ENCODE results near the gene ST13.

The ST13 gene

DNA sequence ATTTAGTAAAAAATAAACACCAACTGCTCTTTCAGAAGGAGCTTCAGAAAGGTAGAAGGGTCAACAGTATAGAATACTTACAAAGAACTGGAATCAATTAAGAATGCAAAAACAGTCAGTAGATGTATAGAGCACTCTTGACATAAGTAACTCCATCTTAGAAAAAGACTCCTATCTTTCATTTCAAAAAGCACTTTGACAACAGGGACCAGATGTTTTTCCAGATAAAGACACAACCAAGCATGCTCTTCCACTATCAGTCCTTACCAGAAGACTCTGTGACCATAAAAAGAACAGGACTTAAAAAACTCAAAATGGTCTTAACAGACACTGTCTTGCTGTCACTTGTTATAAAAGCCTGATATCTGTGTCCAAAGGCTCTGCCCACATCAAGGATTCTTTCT is 42.5 kb downstream of the ST13 start:
- Histone ChIP-seq H3K9ac (ENCODE audit: low read length) (no peak overlapping the region), H3K36me3 (ENCODE audit: control insufficient read depth, insufficient read depth, low read length) (0 out of 2 replicates have a peak, but pooled peaks cover 6% of the 10 kb centered on the region)

DNA sequence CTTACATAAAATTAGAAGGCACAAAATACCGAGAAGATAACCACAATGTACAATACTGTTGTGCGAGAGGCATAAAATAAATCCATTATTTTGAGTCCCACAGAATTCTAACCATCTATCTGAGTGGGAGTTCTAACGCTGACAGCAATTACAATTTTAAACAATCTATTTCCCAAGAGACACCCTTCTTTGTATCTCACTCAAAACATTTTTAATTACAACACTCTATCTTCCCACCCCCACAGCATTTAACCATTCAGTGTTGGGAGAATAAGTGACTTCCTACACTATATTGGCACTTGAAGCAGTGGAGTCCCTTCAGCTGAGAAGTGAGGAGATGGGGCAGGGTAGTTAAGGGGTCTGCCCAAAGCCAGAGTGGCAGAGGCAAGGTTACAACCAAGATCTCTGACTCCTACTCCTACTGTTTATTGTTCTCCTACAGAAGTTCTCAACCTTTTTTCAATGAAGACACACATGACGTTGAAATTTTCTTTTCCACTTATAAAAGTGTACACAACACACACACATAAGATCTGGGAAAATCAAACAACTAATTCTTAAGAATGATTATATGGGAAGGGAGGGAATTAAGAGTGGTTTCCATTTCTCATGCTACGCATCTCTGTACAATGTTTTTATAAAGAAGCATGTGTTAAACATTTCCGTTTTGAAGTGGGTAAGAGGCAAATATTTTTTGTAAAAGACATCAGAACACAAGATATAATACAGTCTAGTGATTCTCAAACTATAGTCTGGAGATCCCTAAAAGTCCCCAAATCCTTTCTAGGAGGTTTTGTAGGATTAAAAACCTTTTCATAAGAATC is 48.2 kb downstream of the ST13 start:
- Histone ChIP-seq H3K9me3 (ENCODE audit: control insufficient read depth, insufficient read depth, low read depth, low read length) (no peaks in the 10 kb centered on the region), H3K27me3 (ENCODE audit: control insufficient read depth, insufficient read depth, low read length) (no peaks in the 10 kb centered on the region), H3K4me3 (ENCODE audit: low read depth, low read length) (no peak overlapping the region), H3K4me1 (ENCODE audit: control insufficient read depth, insufficient read depth, low read length) (no peaks in the 10 kb centered on the region; the same call in 1 of the 2 replicates), H3K9ac (ENCODE audit: low read length) (no peak overlapping the region), H3K27ac (ENCODE audit: low read depth, low read length) (no peak overlapping the region), H3K36me3 (ENCODE audit: control insufficient read depth, insufficient read depth, low read length) (peaks cover 3% of the 10 kb centered on the region; the same call in 1 of the 2 replicates)

More for the DNA sequence above, 42.5 kb downstream of the ST13 start:
- H3K4me1 ChIP-seq (ENCODE audit: control insufficient read depth, insufficient read depth, low read length) = no peaks in the 10 kb centered on the region
- H3K27ac ChIP-seq (ENCODE audit: low read depth, low read length) = no peak overlapping the region
- H3K9me3 ChIP-seq (ENCODE audit: control insufficient read depth, insufficient read depth, low read depth, low read length) = no peaks in the 10 kb centered on the region
- no peak overlapping the region for H3K4me3 ChIP-seq (ENCODE audit: low read depth, low read length)
- no peaks in the 10 kb centered on the region for H3K27me3 ChIP-seq (ENCODE audit: control insufficient read depth, insufficient read depth, low read length)

GRCh38 chr22:40806711-40807110 is 49.7 kb downstream of the ST13 start:
- H3K4me1 ChIP-seq (ENCODE audit: control insufficient read depth, insufficient read depth, low read length) = no peaks in the 10 kb centered on the region; the same call in 1 of the 2 replicates
- no peak overlapping the region for H3K27ac ChIP-seq (ENCODE audit: low read depth, low read length)
- H3K4me3 ChIP-seq (ENCODE audit: low read depth, low read length) = no peak overlapping the region
- H3K9me3 ChIP-seq (ENCODE audit: control insufficient read depth, insufficient read depth, low read depth, low read length) = no peaks in the 10 kb centered on the region
- H3K36me3 ChIP-seq (ENCODE audit: control insufficient read depth, insufficient read depth, low read length) = no peaks in the 10 kb centered on the region; the same call in 1 of the 2 replicates
- no peak overlapping the region for H3K9ac ChIP-seq (ENCODE audit: low read length)
- H3K27me3 ChIP-seq (ENCODE audit: control insufficient read depth, insufficient read depth, low read length) = no peaks in the 10 kb centered on the region

DNA sequence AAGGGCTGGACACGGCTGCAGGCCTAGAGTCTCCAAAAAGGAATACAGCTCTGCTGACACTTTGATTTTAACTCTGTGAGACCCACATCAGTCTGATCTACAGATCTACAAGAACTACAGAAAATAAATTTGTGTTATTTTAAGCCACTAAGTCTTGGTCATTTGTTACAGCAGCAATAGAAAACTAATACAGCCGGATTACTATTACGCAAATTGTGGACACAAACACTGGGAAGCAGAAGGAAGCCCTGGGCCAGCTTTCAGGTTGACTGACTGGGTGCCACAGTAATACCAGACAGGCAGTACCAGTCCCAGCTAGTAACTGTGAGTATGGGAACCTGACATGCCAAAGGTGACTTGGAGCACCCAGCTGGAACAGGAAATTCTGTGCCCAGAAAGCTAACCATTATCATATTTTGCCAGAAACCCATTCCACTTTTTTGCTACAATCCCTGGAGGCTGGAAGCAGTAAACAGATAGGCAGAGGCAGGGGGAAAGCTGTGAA is 50.7 kb downstream of the ST13 start:
- Histone ChIP-seq H3K4me3 (ENCODE audit: low read depth, low read length) (no peak overlapping the region), H3K9ac (ENCODE audit: low read length) (no peak overlapping the region), H3K36me3 (ENCODE audit: control insufficient read depth, insufficient read depth, low read length) (no peaks in the 10 kb centered on the region; the same call in 1 of the 2 replicates), H3K27me3 (ENCODE audit: control insufficient read depth, insufficient read depth, low read length) (no peaks in the 10 kb centered on the region), H3K9me3 (ENCODE audit: control insufficient read depth, insufficient read depth, low read depth, low read length) (no peaks in the 10 kb centered on the region), H3K27ac (ENCODE audit: low read depth, low read length) (no peak overlapping the region), H3K4me1 (ENCODE audit: control insufficient read depth, insufficient read depth, low read length) (no peaks in the 10 kb centered on the region; the same call in 1 of the 2 replicates)

DNA sequence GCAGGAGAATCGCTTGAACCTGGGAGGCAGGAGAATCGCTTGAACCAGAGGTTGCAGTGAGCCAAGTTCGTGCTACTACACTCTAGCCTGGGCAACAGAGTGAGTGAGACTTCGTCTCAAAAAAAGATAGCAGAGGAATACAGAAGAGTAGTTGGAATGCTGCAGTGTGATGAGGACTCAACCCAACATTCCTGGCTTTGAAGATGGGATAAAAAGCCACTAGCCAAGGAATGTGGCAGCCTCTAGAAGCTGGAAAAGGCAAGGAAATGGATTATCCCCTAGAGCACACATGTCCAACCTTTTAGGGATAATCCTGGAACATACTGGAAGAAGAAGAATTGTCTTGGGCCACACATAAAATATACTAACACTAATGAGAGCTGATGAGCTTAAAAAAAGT is 51.2 kb downstream of the ST13 start:
- no peaks in the 10 kb centered on the region; the same call in 1 of the 2 replicates for H3K4me1 ChIP-seq (ENCODE audit: control insufficient read depth, insufficient read depth, low read length)
- no peak overlapping the region for H3K9ac ChIP-seq (ENCODE audit: low read length)
- no peaks in the 10 kb centered on the region; the same call in 1 of the 2 replicates for H3K36me3 ChIP-seq (ENCODE audit: control insufficient read depth, insufficient read depth, low read length)
- no peaks in the 10 kb centered on the region for H3K27me3 ChIP-seq (ENCODE audit: control insufficient read depth, insufficient read depth, low read length)
- H3K4me3 ChIP-seq (ENCODE audit: low read depth, low read length) = no peak overlapping the region
- no peaks in the 10 kb centered on the region for H3K9me3 ChIP-seq (ENCODE audit: control insufficient read depth, insufficient read depth, low read depth, low read length)
- H3K27ac ChIP-seq (ENCODE audit: low read depth, low read length) = no peak overlapping the region

GRCh38 chr22:40803321-40803720 is 53.1 kb downstream of the ST13 start:
- no peaks in the 10 kb centered on the region; the same call in 1 of the 2 replicates for H3K4me1 ChIP-seq (ENCODE audit: control insufficient read depth, insufficient read depth, low read length)
- H3K9me3 ChIP-seq (ENCODE audit: control insufficient read depth, insufficient read depth, low read depth, low read length) = no peaks in the 10 kb centered on the region
- no peaks in the 10 kb centered on the region; the same call in 1 of the 2 replicates for H3K36me3 ChIP-seq (ENCODE audit: control insufficient read depth, insufficient read depth, low read length)
- no peaks in the 10 kb centered on the region for H3K27me3 ChIP-seq (ENCODE audit: control insufficient read depth, insufficient read depth, low read length)
- H3K4me3 ChIP-seq (ENCODE audit: low read depth, low read length) = no peak overlapping the region
- H3K9ac ChIP-seq (ENCODE audit: low read length) = no peak overlapping the region
- H3K27ac ChIP-seq (ENCODE audit: low read depth, low read length) = no peak overlapping the region

GRCh38 chr22:40799008-40799407 is 57.4 kb downstream of the ST13 start:
- H3K27me3 ChIP-seq (ENCODE audit: control insufficient read depth, insufficient read depth, low read length) = no peaks in the 10 kb centered on the region
- H3K36me3 ChIP-seq (ENCODE audit: control insufficient read depth, insufficient read depth, low read length) = peaks cover 6% of the 10 kb centered on the region; the same call in 1 of the 2 replicates
- no peak overlapping the region for H3K27ac ChIP-seq (ENCODE audit: low read depth, low read length)
- H3K9me3 ChIP-seq (ENCODE audit: control insufficient read depth, insufficient read depth, low read depth, low read length) = no peaks in the 10 kb centered on the region
- no peak overlapping the region for H3K9ac ChIP-seq (ENCODE audit: low read length)
- no peaks in the 10 kb centered on the region for H3K4me1 ChIP-seq (ENCODE audit: control insufficient read depth, insufficient read depth, low read length)
- no peak overlapping the region for H3K4me3 ChIP-seq (ENCODE audit: low read depth, low read length)

GRCh38 chr22:40797427-40797826 is 59.0 kb downstream of the ST13 start:
- peaks cover 17% of the 10 kb centered on the region for H3K36me3 ChIP-seq (ENCODE audit: control insufficient read depth, insufficient read depth, low read length)

GRCh38 chr22:40792451-40792850 is 64.0 kb downstream of the ST13 start:
- H3K9ac ChIP-seq (ENCODE audit: low read length) = no peak overlapping the region
- H3K27ac ChIP-seq (ENCODE audit: low read depth, low read length) = no peak overlapping the region
- no peak overlapping the region for H3K4me3 ChIP-seq (ENCODE audit: low read depth, low read length)
- no peaks in the 10 kb centered on the region for H3K9me3 ChIP-seq (ENCODE audit: control insufficient read depth, insufficient read depth, low read depth, low read length)
- H3K36me3 ChIP-seq (ENCODE audit: control insufficient read depth, insufficient read depth, low read length) = peaks cover 39% of the 10 kb centered on the region
- H3K27me3 ChIP-seq (ENCODE audit: control insufficient read depth, insufficient read depth, low read length) = no peaks in the 10 kb centered on the region
- peaks cover 8% of the 10 kb centered on the region for H3K4me1 ChIP-seq (ENCODE audit: control insufficient read depth, insufficient read depth, low read length)

More at GRCh38 chr22:40797427-40797826, 59.0 kb downstream of the ST13 start:
- Histone ChIP-seq H3K4me1 (ENCODE audit: control insufficient read depth, insufficient read depth, low read length) (no peaks in the 10 kb centered on the region), H3K27me3 (ENCODE audit: control insufficient read depth, insufficient read depth, low read length) (no peaks in the 10 kb centered on the region), H3K9me3 (ENCODE audit: control insufficient read depth, insufficient read depth, low read depth, low read length) (no peaks in the 10 kb centered on the region), H3K4me3 (ENCODE audit: low read depth, low read length) (no peak overlapping the region), H3K27ac (ENCODE audit: low read depth, low read length) (no peak overlapping the region), H3K9ac (ENCODE audit: low read length) (no peak overlapping the region)

DNA sequence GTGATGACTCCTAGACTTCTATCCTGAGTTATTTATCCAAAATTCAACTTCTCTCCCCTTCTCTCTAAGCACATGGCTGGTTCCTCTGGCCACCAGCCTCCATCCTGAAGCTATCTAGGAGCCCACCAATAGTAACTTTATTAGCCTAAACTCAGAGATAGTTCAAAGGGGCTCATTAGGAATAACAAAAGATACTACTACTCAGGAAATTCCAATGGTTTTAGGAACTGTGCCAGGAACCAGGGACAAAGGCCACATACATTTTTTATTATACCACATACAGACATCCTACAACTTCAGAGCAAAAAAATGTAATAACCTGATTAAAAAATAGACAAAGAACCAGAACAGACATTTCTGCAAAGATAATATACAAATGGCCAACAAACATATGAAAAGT is 65.2 kb downstream of the ST13 start:
- Histone ChIP-seq H3K36me3 (ENCODE audit: control insufficient read depth, insufficient read depth, low read length) (peaks cover 48% of the 10 kb centered on the region), H3K9me3 (ENCODE audit: control insufficient read depth, insufficient read depth, low read depth, low read length) (no peaks in the 10 kb centered on the region), H3K27me3 (ENCODE audit: control insufficient read depth, insufficient read depth, low read length) (no peaks in the 10 kb centered on the region), H3K9ac (ENCODE audit: low read length) (no peak overlapping the region), H3K27ac (ENCODE audit: low read depth, low read length) (0 out of 2 replicates have a peak overlapping the region, but pooled peaks have one; percentile 5), H3K4me1 (ENCODE audit: control insufficient read depth, insufficient read depth, low read length) (peaks cover 8% of the 10 kb centered on the region), H3K4me3 (ENCODE audit: low read depth, low read length) (no peak overlapping the region)

- peaks cover 46% of the 10 kb centered on the region for H3K36me3 ChIP-seq (ENCODE audit: control insufficient read depth, insufficient read depth, low read length)
- H3K9me3 ChIP-seq (ENCODE audit: control insufficient read depth, insufficient read depth, low read depth, low read length) = no peaks in the 10 kb centered on the region
- no peak overlapping the region for H3K9ac ChIP-seq (ENCODE audit: low read length)
- H3K4me1 ChIP-seq (ENCODE audit: control insufficient read depth, insufficient read depth, low read length) = peaks cover 8% of the 10 kb centered on the region
- no peak overlapping the region for H3K4me3 ChIP-seq (ENCODE audit: low read depth, low read length)
- no peaks in the 10 kb centered on the region for H3K27me3 ChIP-seq (ENCODE audit: control insufficient read depth, insufficient read depth, low read length)
- H3K27ac ChIP-seq (ENCODE audit: low read depth, low read length) = no peak overlapping the region
These were observed 67.3 kb downstream of the ST13 start for GRCh38 chr22:40789131-40789530.

Data from HUES6 (cell line).